HG03095 (cell line): ENCODE data around the gene RYR1.
"Not testable (repeated sequence)": the region's sequence is repeated elsewhere in the genome, so short reads cannot be mapped to it uniquely, and the experiment has no call there.

Experiments used
- ATAC-seq: cut with Tn5 transposase; IDR thresholded peaks from one replicate; pipeline ENCODE4 v1.9.1; 2021; ENCODE audit warnings: moderate library complexity; ENCODE audit not compliant: unreplicated experiment

The RYR1 gene

GRCh38 chr19:38559428-38560401 is 126.2 kb downstream of the RYR1 start:
- ATAC-seq: peak; percentile 63

GRCh38 chr19:38561053-38561606 is 127.6 kb downstream of the RYR1 start:
- ATAC-seq: no peak

- ATAC-seq: no peak
Observed at GRCh38 chr19:38561658-38562057, 128.2 kb downstream of the RYR1 start.

- no peak for ATAC-seq
Observed at GRCh38 chr19:38562096-38562495, 128.6 kb downstream of the RYR1 start.

- no peak for ATAC-seq
Observed at GRCh38 chr19:38563475-38563874, 130.0 kb downstream of the RYR1 start.

- no peak for ATAC-seq
Observed at GRCh38 chr19:38564981-38565690, 131.6 kb downstream of the RYR1 start.

- no peak for ATAC-seq
Observed at GRCh38 chr19:38565691-38566105, 132.2 kb downstream of the RYR1 start.

GRCh38 chr19:38569368-38569983 is 136.0 kb downstream of the RYR1 start:
- no peak for ATAC-seq

- no peak for ATAC-seq
Observed at GRCh38 chr19:38571682-38572081, 138.2 kb downstream of the RYR1 start.

GRCh38 chr19:38577826-38578225 is 144.3 kb downstream of the RYR1 start:
- ATAC-seq: no peak

- not testable (repeated sequence) for ATAC-seq
Observed at GRCh38 chr19:38579304-38579703, 145.8 kb downstream of the RYR1 start.

- ATAC-seq: no peak
Observed at GRCh38 chr19:38580080-38580479, 146.6 kb downstream of the RYR1 start.

GRCh38 chr19:38583219-38583984 is 149.9 kb downstream of the RYR1 start:
- peak; percentile 84 for ATAC-seq

GRCh38 chr19:38583985-38584305 is 150.5 kb downstream of the RYR1 start:
- ATAC-seq: no peak

GRCh38 chr19:38587562-38587961 is 154.1 kb downstream of the RYR1 start:
- no peak for ATAC-seq

GRCh38 chr19:38588041-38588440 is 154.6 kb downstream of the RYR1 start:
- ATAC-seq: no peak

- no peak for ATAC-seq
Observed at GRCh38 chr19:38592940-38593339, 159.4 kb downstream of the RYR1 start.

GRCh38 chr19:38596057-38596981 is 162.8 kb downstream of the RYR1 start:
- no peak for ATAC-seq

- ATAC-seq: no peak
Observed at GRCh38 chr19:38597075-38597474, 163.6 kb downstream of the RYR1 start.

GRCh38 chr19:38599722-38600121 is 166.2 kb downstream of the RYR1 start:
- no peak for ATAC-seq
